GM19238 (cell line): ENCODE results near the gene SIRT7.

Experiments
- DNase-seq: peaks from one replicate; pipeline ENCODE4 v3.0.0; 2011; ENCODE audit warnings: low spot score; ENCODE audit not compliant: insufficient read length

SIRT7 gene

DNA sequence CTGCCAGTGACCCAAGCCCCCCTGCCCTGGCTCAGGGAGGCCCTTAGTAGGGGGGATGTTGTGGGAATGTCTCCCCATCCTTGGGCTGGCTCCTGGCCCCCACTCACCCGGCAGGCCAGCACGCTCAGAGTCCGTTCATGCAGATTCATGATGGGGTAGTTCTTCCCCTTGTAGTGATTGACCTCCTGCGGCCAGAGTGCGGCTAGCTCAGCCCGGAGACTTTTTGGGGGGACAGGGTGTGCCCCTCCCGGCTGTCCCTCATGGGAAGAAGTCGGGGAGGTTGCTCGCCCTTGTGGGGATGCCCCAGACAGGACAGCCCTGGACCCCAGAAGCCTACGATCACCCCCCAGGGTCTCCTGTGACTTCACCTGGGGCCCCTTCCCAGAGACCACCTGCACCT is 12.0 kb downstream of the SIRT7 start:
- no peak for DNase-seq

DNA sequence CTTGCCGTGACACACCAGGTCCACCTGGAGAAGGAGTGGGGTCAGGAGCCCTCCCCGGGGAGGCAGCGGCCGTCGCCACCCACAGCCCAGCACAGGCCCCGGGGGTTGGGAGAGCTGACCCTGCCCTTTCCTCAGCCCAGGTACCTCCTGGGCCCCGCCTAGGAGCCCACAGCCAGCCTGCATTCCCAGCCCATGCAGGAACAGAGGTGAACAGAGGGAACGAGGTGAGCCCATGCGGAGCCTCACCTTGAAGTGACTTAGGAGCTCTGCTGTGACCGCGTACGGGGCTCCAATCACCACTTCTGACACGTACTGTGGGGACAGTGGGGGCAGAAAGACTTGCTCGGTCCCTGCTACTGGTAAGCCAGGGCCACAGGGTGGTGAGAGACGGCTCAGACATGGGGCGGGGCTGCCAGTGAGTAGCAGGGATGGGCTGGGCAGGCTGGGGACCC is 12.5 kb downstream of the SIRT7 start:
- no peak for DNase-seq

DNA sequence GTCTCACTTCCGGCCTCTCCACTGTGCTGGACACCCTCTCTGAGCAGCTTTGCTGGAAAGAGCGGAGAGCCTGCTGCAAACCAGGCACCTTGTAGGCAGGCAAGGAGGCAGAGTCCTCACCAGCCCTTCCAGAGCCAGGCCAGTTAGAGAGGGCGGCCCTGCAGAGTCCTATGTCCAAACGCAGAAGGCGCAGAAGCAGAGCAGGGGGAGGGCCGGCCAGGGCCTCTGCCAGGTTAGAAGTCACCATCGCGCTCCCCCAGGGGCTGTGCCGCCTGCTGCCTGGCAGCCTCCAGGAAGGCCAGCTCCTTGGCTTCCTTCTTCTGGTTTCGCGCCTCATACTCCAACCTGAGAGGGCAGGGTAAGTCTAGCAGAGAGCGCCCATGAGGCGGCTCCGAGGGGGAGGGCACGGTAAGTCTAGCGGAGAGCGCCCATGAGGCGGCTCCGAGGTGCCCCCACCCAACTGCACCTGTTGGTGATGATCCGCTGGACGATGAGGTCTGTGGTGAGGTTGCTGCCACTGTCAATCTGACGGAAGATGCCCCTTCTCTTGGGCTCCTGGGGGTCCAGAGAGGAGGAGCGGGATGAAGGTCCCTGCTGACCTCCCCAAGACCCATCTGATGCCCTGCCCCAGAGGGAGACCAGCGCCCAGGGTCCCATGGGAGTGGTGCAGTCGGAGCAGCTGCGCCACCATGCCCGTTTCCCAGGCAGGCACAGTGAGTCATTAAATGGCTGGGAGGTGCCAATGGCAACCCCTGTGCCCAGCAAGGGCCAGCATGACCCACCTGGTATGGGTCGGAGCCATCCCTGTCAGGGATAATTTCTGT is 13.2 kb downstream of the SIRT7 start:
- no peak for DNase-seq

DNA sequence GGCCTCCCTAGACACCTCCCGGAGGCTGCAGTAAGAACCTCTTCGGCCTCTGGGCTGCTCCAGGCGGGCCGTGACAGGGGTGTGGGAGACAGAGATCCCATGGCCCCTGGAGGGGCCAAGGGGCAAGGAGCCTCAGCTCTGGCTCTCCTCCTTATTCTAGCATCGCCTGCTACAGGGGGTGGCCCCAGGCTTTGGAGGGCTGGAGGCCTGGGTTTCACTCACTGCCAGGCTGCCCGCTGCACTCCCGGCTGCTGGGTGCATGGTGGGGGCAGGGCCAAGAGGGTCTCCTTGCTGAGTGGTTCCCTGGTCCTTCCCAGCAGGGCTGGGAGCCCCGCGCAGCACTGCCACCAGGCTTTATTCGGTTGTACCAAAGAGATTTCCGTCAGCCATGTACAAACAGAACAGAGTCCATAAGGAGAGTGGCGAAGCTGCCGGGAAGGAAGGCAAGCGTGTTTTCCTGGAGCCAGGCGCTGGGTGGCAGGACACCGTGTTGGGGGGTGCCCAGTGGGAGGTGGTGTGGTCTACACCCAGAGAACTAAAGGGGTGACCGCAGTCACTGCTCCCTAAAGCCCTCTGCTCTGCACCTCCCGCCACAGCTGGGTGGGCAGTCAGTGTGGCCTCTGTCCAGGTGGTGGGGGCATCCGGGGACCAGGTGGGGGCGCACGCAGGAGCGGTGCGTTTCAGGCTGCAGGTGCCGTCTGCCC is 13.9 kb downstream of the SIRT7 start:
- DNase-seq: no peak

DNA sequence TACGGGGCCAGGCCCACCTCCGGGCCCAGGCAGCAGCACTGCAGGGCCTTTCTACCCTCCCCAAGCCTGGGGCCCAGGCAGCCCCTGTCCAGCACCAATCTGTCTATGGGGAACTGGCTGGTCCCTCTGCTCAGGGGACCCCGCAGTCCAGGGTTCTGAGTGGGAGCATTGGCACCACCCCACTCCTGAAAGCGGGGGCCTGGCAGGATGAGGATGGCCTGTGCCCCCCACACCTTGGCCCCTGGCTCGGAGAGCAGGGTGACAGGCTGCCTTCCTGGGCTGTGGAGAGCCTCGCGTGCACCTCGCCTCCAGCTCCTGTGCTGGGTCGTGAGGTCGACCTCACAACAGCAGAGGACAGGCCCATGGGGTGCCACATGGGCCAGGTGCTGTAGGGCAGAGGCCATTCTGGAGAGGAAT is 14.6 kb downstream of the SIRT7 start:
- DNase-seq: no peak

DNA sequence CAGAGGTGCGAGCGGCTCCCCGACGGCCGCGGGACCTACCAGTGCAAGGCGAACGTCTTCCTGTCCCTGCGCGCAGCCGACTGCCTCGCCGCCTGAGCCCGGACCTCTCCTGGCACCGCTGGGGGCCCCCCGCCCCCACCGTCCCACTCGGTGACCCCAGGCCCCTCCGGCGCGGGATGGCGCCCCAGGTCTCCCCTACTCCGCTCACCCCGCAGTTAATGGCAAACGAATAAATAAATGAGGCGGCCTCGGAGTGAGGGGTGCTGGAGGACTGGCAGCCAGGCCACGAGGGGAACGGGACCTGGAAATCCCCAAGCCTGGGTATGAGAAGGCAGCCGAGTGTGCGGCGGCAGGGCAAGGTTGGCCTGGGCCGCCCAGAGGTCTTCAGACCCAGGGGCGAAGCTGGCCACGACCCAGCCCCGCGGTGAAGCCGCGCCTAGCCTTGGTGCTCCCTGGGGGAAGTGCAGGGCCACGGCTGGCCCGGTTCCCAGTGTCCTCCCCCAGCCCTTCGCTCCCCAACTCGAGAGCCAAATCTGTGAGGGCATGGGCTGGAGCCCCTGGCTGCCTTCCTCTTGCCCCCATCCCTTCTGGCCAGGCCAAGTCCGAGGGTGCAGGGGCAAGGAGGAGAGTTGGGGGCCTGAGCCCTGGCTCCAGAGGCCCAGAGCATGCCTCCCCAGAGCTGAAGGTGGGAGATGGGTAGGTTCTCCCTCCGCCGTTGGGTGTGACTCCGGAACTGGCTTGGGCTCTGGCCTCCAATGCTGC is 15.1 kb downstream of the SIRT7 start:
- no peak for DNase-seq

DNA sequence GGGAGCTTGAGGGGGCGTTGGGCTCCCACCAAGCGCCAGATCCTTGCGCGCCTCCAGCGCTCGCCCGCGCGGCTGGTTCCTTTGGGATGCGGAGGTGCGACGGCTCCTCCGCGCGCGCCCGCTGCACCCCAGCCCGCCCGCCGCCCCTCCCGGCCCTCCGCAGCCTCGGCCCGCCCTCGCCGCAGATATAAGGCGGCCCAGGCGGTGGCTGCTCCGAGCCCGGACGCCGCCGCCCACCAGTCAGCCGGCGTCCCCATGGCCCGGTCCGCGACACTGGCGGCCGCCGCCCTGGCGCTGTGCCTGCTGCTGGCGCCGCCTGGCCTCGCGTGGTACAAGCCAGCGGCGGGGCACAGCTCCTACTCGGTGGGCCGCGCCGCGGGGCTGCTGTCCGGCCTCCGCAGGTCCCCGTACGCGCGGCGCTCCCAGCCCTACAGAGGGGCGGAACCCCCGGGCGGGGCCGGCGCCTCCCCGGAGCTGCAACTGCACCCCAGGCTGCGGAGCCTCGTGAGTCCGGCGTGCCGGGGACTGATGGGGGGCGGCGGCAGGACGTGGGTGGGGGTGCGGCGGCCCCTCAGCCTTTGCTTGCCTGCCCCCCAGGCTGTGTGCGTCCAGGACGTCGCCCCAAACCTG is 15.8 kb downstream of the SIRT7 start, which contains the start of gene NPB:
TSS of gene NPB (plus strand) at position 216 of the 630 bp plus-strand sequence. CDS start at position 256, 40 bp downstream.
- no peak for DNase-seq

DNA sequence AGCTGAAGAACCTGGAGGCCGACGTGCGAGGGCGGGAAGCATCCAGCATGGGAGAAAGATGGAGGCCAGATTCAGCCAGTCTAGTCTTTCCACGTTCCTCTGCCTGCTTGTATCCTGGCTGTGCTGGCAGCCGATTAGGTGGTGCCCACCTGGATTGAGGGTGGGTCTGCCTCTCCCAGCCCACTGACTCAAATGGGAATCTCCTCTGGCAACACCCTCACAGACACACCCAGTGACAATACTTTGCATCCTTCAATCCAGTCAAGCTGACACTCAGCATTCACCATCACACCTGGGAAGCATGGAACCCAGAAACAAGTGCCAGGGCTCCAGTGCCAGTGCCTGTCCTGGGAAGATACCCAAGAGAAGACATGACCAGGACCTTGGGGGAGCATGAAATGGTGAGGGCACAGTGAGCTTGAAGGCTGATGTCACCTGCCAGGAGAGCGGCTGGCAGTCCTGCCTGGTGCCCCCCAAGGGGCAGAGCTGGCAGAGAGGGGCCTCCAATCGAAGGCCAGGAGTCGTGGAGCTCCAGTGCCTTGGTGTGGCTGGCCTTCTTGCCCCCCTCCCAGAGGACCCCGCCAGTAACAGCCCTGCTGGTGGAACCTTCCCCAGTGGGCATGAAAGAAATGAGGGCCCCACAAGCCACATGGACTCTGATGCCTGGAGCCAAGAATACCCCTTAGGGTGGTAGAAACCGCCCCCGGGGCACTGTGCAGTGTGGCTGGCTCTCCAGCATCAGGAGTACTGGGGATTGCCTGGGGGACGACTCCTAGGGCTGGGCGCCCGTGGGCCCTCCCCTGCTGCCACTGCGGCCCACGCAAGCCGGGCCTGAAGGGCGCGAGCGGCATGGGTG is 16.6 kb downstream of the SIRT7 start:
- no peak for DNase-seq

DNA sequence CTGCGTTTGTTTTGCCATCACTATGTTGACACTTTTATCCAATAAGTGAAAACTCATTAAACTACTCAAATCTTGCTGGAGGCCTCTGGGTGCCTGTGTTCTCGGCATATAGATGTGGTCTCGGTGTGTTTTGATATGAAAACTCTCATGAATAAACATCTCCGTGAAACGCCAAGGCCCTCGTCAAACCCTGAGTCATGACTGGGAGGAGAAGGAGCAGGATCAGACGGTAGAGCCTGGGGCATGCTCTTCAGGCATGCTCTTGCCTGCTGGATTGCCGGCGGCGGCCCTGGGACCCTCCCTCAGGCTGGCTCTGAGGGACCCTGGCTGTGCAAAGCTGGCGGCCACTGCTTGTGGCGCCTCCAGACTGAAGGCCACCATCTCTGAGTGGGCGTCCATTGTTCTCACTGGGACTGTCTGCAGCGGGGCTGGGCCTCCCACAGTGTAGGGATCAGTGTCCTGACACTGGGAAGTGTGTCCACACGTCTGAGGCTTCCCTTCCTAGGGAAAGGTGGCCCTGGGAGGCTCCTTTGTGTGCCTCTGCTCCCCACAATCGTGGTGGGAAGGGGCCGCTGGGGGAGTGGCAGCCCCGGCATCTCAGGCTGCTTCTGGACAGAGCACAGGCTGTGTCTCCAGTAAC is 17.7 kb downstream of the SIRT7 start:
- DNase-seq: no peak

DNA sequence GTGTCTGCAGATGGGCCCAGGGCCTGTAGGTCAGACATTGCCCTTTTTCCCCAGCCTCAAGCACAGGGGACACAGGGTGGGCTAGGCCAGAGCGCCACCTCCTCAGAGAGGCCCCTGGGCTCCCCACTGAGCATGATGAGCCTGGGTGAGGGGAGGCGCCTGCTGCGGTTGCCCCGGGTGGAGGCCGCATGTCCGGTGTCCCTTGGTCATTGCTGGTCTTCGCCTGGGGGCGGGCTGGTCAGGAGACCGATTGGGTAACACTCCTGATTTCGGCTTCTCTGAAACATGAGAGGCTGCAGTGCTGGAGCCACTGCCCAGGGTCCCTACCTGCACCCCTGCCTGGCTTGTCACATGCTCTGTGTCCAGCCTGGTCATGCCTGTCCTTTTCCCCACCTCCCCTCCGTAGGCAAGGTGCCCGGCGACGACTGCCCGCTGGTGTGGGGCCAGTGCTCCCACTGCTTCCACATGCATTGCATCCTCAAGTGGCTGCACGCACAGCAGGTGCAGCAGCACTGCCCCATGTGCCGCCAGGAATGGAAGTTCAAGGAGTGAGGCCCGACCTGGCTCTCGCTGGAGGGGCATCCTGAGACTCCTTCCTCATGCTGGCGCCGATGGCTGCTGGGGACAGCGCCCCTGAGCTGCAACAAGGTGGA is 18.3 kb downstream of the SIRT7 start:
- no peak for DNase-seq

DNA sequence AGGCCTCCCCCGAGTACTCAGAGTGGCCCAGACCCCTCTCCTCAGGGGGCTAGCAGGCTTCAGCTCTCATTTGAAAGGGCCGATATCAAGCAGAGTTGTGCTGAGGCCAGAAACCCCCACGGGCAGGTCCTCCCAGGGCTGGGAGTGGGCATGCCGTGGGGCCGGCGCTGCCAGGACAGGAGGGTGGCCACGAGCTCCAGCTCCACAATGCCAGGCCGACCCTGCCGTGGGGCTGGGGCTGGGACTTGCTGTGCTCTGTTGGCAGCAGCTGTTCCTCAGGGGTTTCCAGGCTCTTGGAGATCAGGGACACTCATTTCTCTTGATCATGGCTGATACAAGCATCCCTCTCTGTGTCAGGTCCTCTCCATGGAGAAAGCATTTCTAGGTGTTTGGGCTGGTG is 19.1 kb downstream of the SIRT7 start:
- no peak for DNase-seq

DNA sequence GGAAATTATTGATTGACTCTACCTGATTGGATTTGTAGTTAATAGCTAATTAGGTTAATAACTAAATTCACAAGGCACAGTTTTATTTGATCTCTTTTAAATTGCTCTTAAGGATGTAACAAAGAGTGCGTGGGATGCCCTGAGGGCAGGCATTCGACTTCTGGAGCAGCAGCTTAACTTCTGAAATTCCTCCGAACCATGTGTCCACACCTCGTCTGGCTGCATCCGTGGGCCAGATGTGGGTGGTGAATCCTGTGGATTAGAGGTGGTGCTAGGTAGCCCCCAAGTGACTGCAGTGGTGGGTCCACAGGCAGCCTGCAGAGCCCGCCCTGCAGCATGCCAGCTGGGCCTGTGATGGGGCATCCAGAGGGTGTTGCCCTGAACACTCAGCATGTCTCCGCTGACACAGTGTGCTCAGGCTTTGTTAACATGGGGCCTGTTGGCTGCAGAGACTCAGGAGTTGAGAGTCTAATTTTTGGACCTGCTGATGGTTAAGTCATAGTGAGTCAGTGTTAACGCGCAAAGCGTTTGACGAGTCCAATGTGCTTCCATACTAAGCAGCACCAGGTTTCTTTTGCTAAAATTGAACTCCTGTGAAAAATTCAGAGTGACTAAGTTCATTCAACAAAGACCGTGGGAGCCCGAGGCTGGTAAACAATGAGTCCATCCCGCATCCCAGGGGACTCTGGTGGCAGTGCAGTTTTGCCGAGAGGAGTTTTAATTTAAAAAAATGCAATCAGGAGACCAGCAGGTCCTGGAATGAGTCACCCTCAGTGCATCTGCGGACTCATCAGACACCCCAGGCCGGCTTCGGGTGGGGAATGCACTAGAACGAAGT is 19.7 kb downstream of the SIRT7 start:
- no peak for DNase-seq

DNA sequence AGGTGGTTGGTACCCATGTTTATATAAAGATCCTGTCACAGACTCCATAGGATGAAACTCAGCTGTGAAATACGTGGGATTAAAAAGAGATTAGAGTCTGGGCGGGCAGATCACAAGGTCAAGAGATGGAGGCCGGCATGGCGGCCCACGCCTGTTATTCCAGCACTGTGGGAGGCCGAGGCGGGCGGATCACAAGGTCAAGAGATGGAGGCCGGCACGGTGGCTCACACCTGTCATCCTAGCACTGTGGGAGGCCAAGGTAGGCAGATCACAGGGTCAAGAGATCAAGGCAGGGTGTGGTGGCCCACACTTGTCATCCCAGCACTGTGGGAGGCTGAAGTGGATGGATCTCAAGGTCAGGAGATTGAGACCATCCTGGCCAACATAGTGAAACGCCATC is 22.6 kb downstream of the SIRT7 start:
- DNase-seq: no peak

DNA sequence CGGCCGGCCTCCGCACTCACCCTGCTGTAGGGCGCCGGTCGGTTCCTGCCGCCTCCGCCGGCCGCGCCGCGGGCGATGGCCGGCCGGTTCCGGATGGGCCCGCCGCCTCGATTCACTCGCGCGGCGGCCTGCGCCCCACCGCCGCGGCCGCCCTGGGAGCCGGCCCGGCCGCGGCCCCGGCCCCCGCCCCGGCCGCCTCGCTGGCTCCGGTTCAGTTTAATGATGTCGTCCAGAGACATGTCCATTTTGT is 26.7 kb downstream of the SIRT7 start:
- DNase-seq: no peak

DNA sequence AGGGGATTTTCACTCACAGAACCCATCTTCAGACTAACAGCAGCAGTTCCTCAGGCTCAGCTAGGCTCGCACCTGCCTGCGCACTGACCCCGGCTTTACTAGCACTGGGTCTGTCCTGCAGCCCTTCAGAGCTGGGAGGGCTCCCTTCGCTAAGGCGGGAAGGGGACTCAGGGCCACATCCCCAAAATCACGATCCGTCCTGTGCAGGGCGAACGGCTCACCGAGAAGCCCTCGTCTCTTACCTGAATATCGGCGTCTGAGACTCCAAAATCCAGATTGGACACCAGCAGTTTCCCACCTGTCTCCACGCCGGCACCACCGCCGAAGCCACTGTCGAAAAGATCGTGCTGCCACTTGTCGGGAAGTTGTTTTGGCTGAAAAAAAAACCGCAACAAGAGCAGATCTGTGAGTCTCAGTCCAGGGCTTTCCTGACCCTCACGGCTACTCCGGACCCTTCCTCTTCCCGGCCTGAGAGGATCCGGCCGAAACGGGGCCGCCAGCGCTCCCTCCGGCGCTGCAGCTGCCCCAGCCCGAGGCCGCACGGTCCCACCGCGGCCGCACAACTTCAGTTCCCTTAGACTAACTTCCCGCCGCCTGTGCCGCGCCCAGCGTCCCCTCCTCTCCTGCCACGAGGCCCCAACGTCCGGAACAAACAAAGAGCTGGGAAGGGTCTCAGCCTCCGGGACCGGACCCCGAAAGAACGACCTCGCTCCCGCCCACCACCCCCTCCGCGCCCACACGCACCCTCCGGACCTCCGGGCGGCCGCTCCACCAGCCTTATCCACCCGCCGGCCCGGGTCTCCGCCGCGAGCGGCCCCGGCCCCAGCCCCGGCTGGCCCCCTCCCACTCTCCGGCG is 27.3 kb downstream of the SIRT7 start:
- DNase-seq: no peak

DNA sequence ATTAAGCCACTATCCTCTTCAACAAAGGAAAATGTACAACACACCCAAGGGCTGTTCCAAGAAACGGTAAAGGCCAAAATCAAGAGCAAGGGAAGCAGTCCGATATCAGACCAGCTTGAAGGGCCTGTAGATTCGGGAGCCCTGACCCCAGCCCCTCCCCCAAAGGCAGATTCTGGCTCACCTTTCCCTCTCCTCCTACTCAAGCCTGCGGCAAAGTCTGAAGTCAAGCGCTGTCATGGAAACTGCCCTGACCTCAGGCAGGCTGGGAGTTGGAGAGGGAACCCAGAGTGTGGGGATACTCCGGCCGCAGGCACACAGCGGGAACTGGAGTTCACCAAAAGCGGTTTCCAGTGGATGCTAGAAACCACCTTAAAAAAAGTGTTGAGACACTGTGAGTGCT is 28.4 kb downstream of the SIRT7 start:
- no peak for DNase-seq

DNA sequence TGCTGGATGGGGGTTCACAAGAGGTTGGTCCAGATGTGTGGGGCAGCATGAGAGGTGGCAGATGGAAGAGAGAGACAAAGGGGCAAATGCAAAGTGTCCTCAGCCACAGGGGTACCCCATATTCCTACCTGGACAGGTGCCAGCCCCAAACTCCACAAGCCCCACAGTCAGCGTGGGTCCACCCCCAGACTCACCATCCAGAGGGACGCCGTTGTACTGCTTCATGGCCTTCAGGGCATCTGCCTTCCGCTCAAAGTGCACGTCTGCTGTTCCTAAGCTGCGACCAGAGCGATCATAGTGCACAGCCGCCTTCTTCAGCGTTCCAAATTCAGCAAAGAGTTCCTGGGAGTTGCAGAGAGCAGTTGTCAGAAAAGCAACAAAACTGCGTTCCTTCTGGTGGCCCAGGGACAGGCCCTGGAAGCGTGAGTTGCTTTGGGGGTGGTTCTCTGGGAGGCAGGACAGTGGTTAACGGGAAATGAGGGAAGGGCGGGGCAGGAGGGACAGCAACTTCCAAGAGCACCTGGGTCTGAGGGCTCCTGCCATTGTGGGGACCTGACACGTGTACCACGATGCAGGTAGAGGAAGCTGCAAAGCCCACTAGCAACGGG is 28.9 kb downstream of the SIRT7 start:
- no peak for DNase-seq
